Measurements from ENCODE around the gene CDKAL1. TPM values are rescaled to one million over a fixed set of nuclear protein-coding genes. Genes with fewer than 3 reads are reported as not detected.

Gene CDKAL1
- total RNA-seq, 1 donor from 2014 or later = 11.9 TPM

DNA sequence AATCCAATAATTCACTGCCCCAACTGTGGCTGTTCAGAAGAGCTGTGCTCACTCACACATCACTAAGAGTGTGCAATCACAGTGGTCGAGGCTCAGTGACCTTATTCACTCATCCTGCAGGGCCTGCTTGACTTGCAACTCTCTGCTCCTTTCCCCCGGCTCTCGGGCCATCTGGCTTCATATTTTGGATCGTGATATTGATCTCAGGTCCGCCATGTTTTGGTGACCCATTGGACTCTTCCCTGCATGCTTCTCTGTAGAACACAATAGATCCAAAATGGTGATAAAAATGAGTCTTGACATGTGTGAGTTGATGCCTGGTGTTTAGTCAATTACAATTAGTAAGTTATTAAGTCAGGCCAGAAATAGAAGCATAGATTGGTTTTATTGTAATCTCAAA, 745.4 kb downstream of the CDKAL1 start:
- TF ChIP-seq CTCF (IDR thresholded peaks at IDR 0.05) = no peak
- no peak overlapping the region for H3K27ac ChIP-seq
- H3K4me1 ChIP-seq = no peaks in the 10 kb centered on the region
- H3K27me3 ChIP-seq = no peaks in the 10 kb centered on the region
- H3K36me3 ChIP-seq = no peaks in the 10 kb centered on the region
- no peak overlapping the region for H3K4me3 ChIP-seq
- no peak for DNase-seq (ENCODE audit: low spot score in 2 of 2)
- H3K9me3 ChIP-seq = no peaks in the 10 kb centered on the region
- intact Hi-C loops (cut with DNase I) = no loop called here

- Histone ChIP-seq H3K27ac (no peak overlapping the region), H3K9me3 (no peaks in the 10 kb centered on the region), H3K4me1 (no peaks in the 10 kb centered on the region), H3K4me3 (no peak overlapping the region), H3K36me3 (no peaks in the 10 kb centered on the region), H3K27me3 (no peaks in the 10 kb centered on the region)
- TF ChIP-seq CTCF (IDR thresholded peaks at IDR 0.05) = no peak
- DNase-seq (ENCODE audit: low spot score in 2 of 2) = no peak
- intact Hi-C loops (cut with DNase I) = no loop called here
Measured at GRCh38 chr6:21281366-21281765, 747.1 kb downstream of the CDKAL1 start.

Other genes with a start within 250 kb of the CDKAL1 start
- 1.1 TPM for gene E2F3, start 132.6 kb upstream of the CDKAL1 start, total RNA-seq

Data from ascending aorta (tissue), 2 donors.